NCI-H2029 (cell line): ENCODE data around the gene INSC.

Experiments used
- DNase-seq: peaks from one replicate; lab custom pipeline; 2025; lab: John Stamatoyannopoulos, UW

Gene INSC

DNA sequence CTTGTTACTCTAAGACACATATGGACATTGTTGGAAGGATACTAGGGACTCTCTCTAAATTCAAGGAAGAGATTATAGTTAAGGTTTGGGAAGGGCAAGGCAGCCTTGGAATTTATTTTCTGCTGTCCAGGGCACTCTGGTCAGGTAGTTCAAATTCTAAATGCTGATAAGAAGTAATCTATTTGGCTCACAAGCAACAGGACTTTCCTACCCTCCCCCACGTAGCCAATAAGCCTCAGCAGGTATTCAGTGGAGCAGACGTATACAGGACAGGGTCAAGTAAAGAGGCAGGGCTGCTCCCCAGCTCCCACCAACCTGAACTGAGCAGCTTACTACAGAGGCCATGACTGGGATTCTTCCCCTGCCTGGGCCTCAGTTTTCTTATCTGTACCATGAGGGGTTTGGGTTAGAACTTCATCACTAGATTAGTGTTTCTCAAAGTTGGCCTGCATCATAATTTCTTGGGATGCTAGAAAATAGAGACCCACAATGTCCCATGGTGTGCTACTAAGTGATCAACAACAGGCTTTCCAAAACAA is 6.1 kb upstream of the INSC start:
- DNase-seq: no peak

DNA sequence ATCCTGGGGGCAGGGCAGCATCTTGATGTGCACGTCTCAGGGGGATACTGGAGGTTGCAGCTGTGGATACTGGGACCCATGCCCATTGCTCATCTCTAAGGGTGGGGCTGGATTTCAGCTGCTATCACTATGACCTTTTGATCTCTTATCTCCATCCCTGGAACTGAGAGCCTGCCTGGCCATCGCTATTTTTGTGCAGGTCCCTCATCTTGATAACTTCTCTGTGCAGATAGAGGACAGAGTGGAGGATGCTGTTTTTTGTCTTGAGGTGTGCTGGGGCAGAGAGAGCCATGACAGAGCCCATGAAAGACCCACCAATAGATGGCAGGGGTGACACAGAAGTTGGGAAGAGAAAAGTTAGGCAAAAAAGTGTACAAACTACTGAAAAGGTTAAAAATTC is 5.1 kb upstream of the INSC start:
- no peak for DNase-seq

DNA sequence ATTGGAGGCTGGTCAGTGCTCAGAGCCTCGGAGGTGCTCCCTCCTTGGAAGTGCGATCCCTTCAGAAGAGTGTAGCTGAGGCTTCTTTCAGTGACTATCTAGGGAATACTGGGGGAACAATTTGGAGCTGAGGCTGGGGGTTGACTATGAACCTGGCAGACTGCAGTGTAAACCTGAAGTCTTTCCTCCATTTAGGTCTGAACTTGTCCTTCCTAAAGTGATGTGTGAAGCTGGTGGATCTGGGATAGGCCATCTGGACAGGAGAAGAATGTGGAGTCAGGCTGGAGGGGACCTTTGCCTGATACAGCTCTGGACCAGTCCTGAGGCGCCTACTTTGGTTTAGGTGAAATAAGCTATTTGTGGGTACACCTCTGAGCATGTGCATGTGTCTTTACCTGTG is 3.5 kb upstream of the INSC start:
- DNase-seq: no peak

DNA sequence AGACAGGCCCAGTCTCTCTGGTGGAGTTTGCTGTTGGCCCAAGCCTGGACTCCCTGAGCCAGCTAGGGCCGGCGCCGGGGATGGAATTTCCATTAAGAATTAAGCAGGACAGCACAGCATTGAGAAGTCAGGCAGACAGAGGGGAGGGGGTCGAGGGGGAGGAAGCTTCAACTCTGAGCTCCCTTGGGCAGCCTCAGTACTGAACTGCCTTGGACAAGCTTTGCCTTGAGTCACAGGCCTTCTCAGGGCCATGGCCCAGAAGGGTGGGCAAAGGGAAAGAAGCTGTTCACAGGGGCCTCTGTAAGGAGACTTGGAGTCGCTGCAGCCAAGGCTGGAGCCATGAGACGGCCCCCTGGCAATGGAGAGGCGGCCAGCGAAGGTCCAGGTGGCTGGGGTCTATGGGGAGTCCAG is 2.6 kb upstream of the INSC start:
- no peak for DNase-seq

DNA sequence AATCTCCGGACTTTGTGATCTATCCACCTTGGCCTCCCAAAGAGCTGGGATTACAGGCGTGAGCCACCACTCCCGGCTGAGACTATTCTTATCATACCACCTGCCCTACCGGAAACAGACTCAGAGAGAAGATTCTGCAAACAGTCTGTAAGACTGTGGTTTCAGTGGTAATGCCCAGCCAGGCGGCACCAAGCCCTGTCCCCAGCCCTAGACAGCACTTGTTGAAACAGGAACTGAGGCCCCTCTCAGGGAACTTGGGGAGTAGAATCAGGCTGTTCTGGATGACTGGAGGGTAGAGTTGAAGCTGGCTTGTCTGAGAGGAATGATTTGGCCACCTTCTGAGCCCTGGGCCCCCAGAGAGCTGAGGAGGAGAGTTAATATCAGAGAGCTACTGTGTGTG is 1.3 kb upstream of the INSC start:
- DNase-seq: no peak

DNA sequence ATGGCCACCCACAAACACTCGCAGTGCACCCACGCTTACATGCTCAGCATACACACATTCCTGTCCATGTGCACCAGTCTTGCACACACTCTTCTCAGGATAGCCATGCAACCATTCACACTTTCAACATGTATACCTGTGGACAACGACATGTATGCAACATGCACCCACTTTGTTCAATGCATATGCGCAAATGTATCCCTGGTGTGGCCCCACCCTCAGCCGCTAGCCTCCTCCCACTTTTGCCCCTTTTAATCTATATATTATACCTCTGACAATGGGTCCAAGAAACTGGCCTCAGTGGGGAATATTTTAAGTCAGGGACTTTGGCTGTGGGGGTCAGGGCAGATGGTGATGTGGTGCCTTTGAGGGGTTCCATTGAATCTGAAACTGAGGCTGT is 963 bp downstream of the INSC start:
- no peak for DNase-seq

DNA sequence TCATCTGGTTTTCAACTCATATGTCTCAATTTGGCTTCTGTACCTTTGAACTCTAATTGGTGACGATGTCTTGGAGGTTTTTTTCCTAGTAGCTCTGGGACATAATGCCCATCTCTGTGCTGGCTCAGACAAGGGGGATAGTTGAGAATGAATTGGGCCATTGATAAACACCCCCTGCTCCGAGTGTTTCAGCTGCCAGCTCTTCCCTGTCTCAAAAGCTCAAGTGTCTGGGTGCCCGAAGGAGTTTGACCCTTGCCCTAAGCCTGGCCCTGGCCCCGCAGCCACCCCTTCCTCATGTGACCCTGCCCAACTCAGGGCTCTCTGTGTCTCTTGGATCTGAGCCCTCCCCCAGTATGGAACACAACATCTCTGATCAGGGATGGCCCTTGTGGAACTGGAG is 3.0 kb downstream of the INSC start:
- DNase-seq: no peak

- no peak for DNase-seq
These were observed 3.7 kb downstream of the INSC start for GRCh38 chr11:15118431-15118830.

GRCh38 chr11:15119352-15119751 is 4.6 kb downstream of the INSC start:
- no peak for DNase-seq

DNA sequence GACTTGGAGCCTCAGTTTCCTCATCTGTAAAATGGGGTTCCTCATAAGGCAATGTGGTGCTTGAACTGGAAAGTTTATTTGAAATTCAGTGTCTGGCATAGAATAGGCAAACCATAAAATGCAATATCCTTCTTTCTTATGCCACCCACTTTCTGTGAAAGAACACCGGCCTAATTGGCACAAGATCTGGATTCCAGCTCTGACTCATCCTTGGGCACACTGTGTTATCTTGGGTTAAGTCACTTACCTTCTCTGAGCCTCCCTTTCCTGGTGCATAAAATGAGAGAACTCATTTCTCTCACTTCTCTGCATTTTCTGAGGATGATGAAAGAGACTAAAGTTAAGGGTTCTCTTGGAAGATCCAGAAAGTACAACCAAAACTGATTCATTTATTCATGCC is 5.1 kb downstream of the INSC start:
- no peak for DNase-seq

GRCh38 chr11:15123849-15124248 is 9.1 kb downstream of the INSC start:
- no peak for DNase-seq

DNA sequence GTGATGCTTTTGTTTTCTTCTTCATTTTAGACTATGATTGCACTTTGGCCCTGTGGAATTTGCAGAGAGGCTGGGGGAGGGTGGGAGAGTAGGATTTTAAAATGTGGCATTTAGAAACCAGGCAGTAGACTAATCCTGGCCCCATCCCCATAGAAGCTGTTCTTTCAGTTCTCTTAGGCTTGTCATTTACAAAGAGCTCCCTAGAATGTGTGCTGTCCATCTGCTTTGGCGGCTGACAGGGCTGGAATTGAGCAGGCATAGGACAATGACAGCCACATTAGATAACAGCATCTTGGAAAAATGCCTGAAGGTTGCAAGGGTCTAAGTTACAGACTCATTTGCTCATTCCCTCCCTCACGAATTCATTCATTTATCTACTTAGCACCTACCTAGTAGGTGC is 9.8 kb downstream of the INSC start:
- DNase-seq: no peak

- DNase-seq: no peak
These were observed 12.6 kb downstream of the INSC start for GRCh38 chr11:15127341-15127740.

- no peak for DNase-seq
These were observed 13.9 kb downstream of the INSC start for GRCh38 chr11:15128621-15129020.

GRCh38 chr11:15136166-15136565 is 21.4 kb downstream of the INSC start:
- DNase-seq: no peak

GRCh38 chr11:15139096-15139770 is 24.5 kb downstream of the INSC start:
- DNase-seq: no peak

DNA sequence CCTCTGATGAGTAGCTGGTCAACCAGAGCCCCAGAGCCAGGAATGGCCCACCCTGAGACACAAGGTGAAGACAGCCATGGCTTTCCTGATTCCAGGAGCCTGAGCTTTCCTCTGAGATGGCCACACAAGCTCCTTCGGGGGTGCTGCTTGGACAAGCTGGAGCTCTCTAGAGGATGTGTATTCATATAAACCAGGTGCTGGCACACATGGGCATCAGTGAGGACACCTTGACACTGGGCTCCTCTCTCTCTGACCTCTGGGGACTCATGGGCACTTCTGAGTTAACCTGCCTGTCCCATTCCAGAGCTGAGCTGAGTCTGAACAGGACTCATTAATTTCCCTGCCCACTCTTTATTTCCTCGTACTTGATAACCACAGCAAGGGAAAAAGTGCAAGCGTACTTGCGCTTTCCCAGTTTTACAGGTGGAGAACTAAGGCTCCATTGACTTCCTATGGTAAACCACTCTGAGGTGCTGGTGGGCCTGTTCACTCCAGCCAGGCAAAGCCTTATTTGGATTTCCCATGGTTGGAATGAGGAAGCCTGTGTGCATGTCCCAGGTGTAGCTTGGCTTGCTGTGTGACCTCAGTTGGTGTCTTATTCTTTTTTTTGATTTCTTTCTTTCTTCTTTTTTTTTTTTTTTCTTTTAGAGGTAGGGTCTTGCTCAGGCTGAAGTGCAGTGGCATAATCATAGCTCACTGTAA is 25.4 kb downstream of the INSC start:
- DNase-seq: no peak

- no peak for DNase-seq
These were observed 26.7 kb downstream of the INSC start for GRCh38 chr11:15141381-15141780.

GRCh38 chr11:15142838-15143237 is 28.1 kb downstream of the INSC start:
- DNase-seq: no peak

- DNase-seq: no peak
These were observed 29.1 kb downstream of the INSC start for GRCh38 chr11:15143855-15144254.

GRCh38 chr11:15144347-15144746 is 29.6 kb downstream of the INSC start:
- no peak for DNase-seq

DNA sequence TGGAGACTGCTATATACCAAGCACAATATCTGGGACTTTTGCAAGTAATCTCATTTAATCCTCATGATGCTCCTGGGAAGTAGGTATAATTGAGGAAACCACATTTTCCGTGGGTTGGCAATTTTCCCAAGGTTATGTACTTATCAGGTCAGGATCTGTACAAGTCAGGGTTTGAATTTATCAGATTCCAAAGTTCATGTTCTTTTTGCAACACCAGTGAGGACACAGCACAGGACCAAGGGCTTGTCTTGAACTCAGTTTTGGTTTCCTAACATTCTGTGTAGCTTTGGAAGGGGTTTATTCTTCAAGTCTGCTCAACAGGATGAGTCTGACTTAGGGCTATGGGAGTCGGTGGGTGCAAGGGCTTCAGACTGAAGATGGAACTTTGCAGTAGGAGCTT is 30.4 kb downstream of the INSC start:
- DNase-seq: no peak

- DNase-seq: peak; percentile 10
These were observed 30.9 kb downstream of the INSC start for GRCh38 chr11:15145615-15146014.
